HG03064 (cell line): Measurements from ENCODE around the gene FSD2.
"Not testable (repeated sequence)": the region's sequence is repeated elsewhere in the genome, so short reads cannot be mapped to it uniquely, and the experiment has no call there.

ENCODE experiments used
- ATAC-seq: cut with Tn5 transposase; IDR thresholded peaks from one replicate; pipeline ENCODE4 v1.9.1; 2021; ENCODE audit warnings: low read depth; ENCODE audit not compliant: unreplicated experiment

FSD2 gene

GRCh38 chr15:82798531-82799166 is 7.2 kb downstream of the FSD2 start:
- no peak for ATAC-seq

GRCh38 chr15:82798104-82798503 is 7.8 kb downstream of the FSD2 start:
- no peak for ATAC-seq

GRCh38 chr15:82793737-82794136 is 12.1 kb downstream of the FSD2 start:
- no peak for ATAC-seq

GRCh38 chr15:82792068-82792467 is 13.8 kb downstream of the FSD2 start:
- ATAC-seq = no peak

- ATAC-seq = no peak
Observed at GRCh38 chr15:82790321-82790720, 15.5 kb downstream of the FSD2 start.

- no peak for ATAC-seq
Observed at GRCh38 chr15:82789491-82789890, 16.4 kb downstream of the FSD2 start.

GRCh38 chr15:82788496-82788895 is 17.4 kb downstream of the FSD2 start:
- no peak for ATAC-seq

- ATAC-seq = no peak
Observed at GRCh38 chr15:82781349-82781748, 24.5 kb downstream of the FSD2 start.

GRCh38 chr15:82778755-82779154 is 27.1 kb downstream of the FSD2 start:
- no peak for ATAC-seq

GRCh38 chr15:82774496-82774895 is 31.4 kb downstream of the FSD2 start:
- no peak for ATAC-seq

- no peak for ATAC-seq
Observed at GRCh38 chr15:82771789-82772607, 33.9 kb downstream of the FSD2 start.

GRCh38 chr15:82768414-82769054 is 37.3 kb downstream of the FSD2 start:
- ATAC-seq = no peak

- ATAC-seq = no peak
Observed at GRCh38 chr15:82767163-82767829, 38.6 kb downstream of the FSD2 start.

- ATAC-seq = not testable (repeated sequence)
Observed at GRCh38 chr15:82766201-82766600, 39.7 kb downstream of the FSD2 start.

GRCh38 chr15:82764740-82765139 is 41.1 kb downstream of the FSD2 start:
- no peak for ATAC-seq

GRCh38 chr15:82764117-82764490 is 41.8 kb downstream of the FSD2 start:
- no peak for ATAC-seq

GRCh38 chr15:82763361-82764116 is 42.3 kb downstream of the FSD2 start:
- ATAC-seq = no peak

- no peak for ATAC-seq
Observed at GRCh38 chr15:82751308-82751707, 54.6 kb downstream of the FSD2 start.

- peak; percentile 23 for ATAC-seq
Observed at GRCh38 chr15:82750831-82751180, 55.1 kb downstream of the FSD2 start.
